ENCODE measurements around the gene MMP27. TPM values are rescaled to one million over a fixed set of nuclear protein-coding genes. Genes with fewer than 3 reads are reported as not detected.

Gene MMP27
- total RNA-seq, 2 experiments from 2014 or later, result not detected

DNA sequence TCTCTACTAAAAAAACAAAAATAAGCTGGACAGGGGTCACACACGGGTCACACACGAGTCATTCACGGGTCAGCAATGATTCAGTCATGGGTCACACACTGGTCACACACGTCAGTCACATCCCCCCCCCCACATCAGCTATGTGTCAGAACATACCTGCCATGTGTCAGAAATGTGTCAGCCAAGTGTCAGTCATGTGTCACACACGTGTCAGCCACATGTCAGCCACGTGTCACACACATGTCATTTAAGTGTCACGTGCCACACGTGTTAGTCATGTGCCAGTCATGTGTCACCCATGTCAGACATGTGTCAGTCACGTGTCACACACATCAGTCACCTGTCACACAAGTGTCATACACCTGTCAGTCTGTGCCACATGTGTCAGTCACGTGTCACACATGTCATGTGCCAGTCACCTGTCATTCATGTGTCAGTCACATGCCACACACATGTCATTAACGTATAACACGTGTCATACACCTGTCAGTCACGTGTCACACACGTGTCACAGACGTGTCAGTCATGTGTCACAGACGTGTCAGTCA lies 51.8 kb downstream of the MMP27 start:
- no peaks in the 10 kb centered on the region for H3K9me3 Mint-ChIP-seq (ENCODE audit: insufficient read depth)
- ChIA-PET POLR2A (no interaction called here), CTCF (interaction anchor here (1.1 to 1.7 kb wide), 2 partner anchors 13 to 38 kb away, joined by 3 to 7 read pairs; no protein-coding TSS in a partner anchor)
- peaks cover 13% of the 10 kb centered on the region for H3K27me3 Mint-ChIP-seq (ENCODE audit: low read depth)
- DNase-seq, result no peak
- H3K27ac Mint-ChIP-seq, result no peak overlapping the region
- no peaks in the 10 kb centered on the region for H3K36me3 Mint-ChIP-seq (ENCODE audit: low read depth)
- no peak overlapping the region for H3K4me3 Mint-ChIP-seq
- no peak for ATAC-seq
- H3K4me1 Mint-ChIP-seq (ENCODE audit: low read depth), result no peaks in the 10 kb centered on the region

- CTCF ChIA-PET, result interaction anchor here (2.5 kb wide), 1 partner anchor 18 kb away, joined by 10 read pairs; no protein-coding TSS in a partner anchor
These were observed 58.1 kb downstream of the MMP27 start for GRCh38 chr11:102647430-102647829.

DNA sequence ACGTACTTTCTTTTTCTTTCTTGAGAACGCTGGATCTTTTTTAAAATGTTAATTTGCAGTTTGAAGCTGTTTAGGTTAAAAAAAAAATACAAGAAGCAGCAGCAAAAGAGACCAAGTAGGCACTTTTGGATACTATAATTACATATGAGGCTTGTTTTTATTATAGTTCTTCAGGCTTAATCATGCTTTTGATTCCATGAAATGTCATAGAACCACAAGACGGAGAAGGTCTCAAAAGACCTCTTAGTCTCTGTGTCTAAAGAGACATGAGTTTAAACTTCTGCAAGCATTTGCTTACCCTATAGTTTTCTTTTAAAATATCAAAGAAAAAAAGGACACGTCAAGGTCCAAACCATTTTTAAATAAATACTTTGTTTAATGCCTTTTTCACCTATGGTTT lies 61.6 kb downstream of the MMP27 start:
- DNase-seq (no peak), ATAC-seq (no peak)
- H3K27ac Mint-ChIP-seq, result no peak overlapping the region
- H3K27me3 Mint-ChIP-seq (ENCODE audit: low read depth), result peaks cover 8% of the 10 kb centered on the region
- H3K9me3 Mint-ChIP-seq (ENCODE audit: insufficient read depth), result no peaks in the 10 kb centered on the region
- ChIA-PET POLR2A (no interaction called here), CTCF (no interaction called here)
- no peak overlapping the region for H3K4me3 Mint-ChIP-seq
- H3K4me1 Mint-ChIP-seq (ENCODE audit: low read depth), result no peaks in the 10 kb centered on the region
- H3K36me3 Mint-ChIP-seq (ENCODE audit: low read depth), result no peaks in the 10 kb centered on the region

More at GRCh38 chr11:102647430-102647829, 58.1 kb downstream of the MMP27 start:
- H3K27me3 Mint-ChIP-seq (ENCODE audit: low read depth), result peaks cover 9% of the 10 kb centered on the region
- no peak overlapping the region for H3K27ac Mint-ChIP-seq
- POLR2A ChIA-PET, result no interaction called here
- no peaks in the 10 kb centered on the region for H3K9me3 Mint-ChIP-seq (ENCODE audit: insufficient read depth)
- ATAC-seq (no peak), DNase-seq (no peak)
- H3K4me1 Mint-ChIP-seq (ENCODE audit: low read depth), result no peaks in the 10 kb centered on the region
- H3K4me3 Mint-ChIP-seq, result no peak overlapping the region
- no peaks in the 10 kb centered on the region for H3K36me3 Mint-ChIP-seq (ENCODE audit: low read depth)

Other genes with a start within 250 kb of the MMP27 start
- gene MMP7, start 175.0 kb downstream of the MMP27 start, total RNA-seq, result not detected
- not detected for gene MMP20, start 80.4 kb downstream of the MMP27 start, total RNA-seq
- gene MMP8, start 19.2 kb upstream of the MMP27 start, total RNA-seq, result not detected
- gene MMP10, start 74.9 kb upstream of the MMP27 start, total RNA-seq, result not detected
- gene MMP1, start 92.4 kb upstream of the MMP27 start, total RNA-seq, result not detected
- not detected for gene MMP3, start 137.8 kb upstream of the MMP27 start, total RNA-seq
- not detected for gene MMP12, start 169.2 kb upstream of the MMP27 start, total RNA-seq
- gene MMP13, start 250.0 kb upstream of the MMP27 start, total RNA-seq, result not detected